Esophagus muscularis mucosa (tissue), 4 donors: ENCODE data around the gene SLC25A13. TPM values are rescaled to one million over a fixed set of nuclear protein-coding genes. Genes with fewer than 3 reads are reported as not detected.

Experiments used
- DNase-seq: peaks from one replicate; pipeline ENCODE4 v3.0.0-alpha.2; 2017; ENCODE audit errors: extremely low spot score
- H3K27ac ChIP-seq, 4 donors: fragments of 200-600 bp; sonication (generic); replicated peaks in 1 of 4; 1 replicate in 3 of 4; 2 replicates in 1 of 4; pipeline ENCODE4 v1.5.1; 2016 to 2019; ENCODE audit warnings: mild to moderate bottlenecking in 1 of 4
- H3K27me3 ChIP-seq, 4 donors: fragments of 200-600 bp; sonication (generic); one replicate each; pipeline versions ENCODE4 v1.5.1 to v1.6.0; 2016 to 2019
- H3K36me3 ChIP-seq, 4 donors: fragments of 200-600 bp; sonication (generic); one replicate each; pipeline ENCODE4 v1.5.1; 2016 to 2019
- H3K4me1 ChIP-seq, 4 donors: fragments of 200-600 bp; sonication (generic); one replicate each; pipeline ENCODE4 v1.5.1; 2016 to 2019
- H3K4me3 ChIP-seq, 4 donors: fragments of 200-600 bp; sonication (generic); 1 replicate in 2 of 4; 2 replicates in 2 of 4; pipeline ENCODE4 v1.5.1; 2016 to 2019; ENCODE audit warnings: mild to moderate bottlenecking in 4 of 4, moderate library complexity in 1 of 4
- H3K9me3 ChIP-seq, 4 donors: fragments of 200-600 bp; sonication (generic); 1 replicate in 3 of 4; 2 replicates in 1 of 4; pipeline ENCODE4 v1.5.1; 2016 to 2019
- EP300 ChIP-seq: sonication (generic); formaldehyde crosslinking; IDR thresholded peaks from one replicate; pipeline ENCODE4 v1.6.1; 2017; ENCODE audit warnings: antibody characterized with exemption
- POLR2A ChIP-seq: fragments of 450-650 bp; IDR thresholded peaks from one replicate; pipeline ENCODE4 v1.6.1; 2017; ENCODE audit warnings: antibody characterized with exemption, moderate library complexity, mild to moderate bottlenecking, low read depth
- POLR2AphosphoS5 ChIP-seq, 2 donors: sonication (generic); formaldehyde crosslinking; IDR thresholded peaks; one replicate each; pipeline ENCODE4 v1.6.1; 2017; ENCODE audit warnings: antibody characterized with exemption in 2 of 2
- WGBS: methylation state at CpG from one replicate; pipeline ENCODE4 v1.1.5; 2018; 5-methylcytosine and 5-hydroxymethylcytosine counted together
- intact Hi-C: fragments of 100-400 bp; cut with DNase I; formaldehyde crosslinking; loops from one replicate; pipeline ENCODE4 v1.15.1; 2023
- total RNA-seq, 4 donors: library from RNA; depleted of rRNA; stranded (reverse); fragments of >200 nt; gene quantifications; one replicate each; pipeline versions ENCODE4 v1.1.0 to v1.2.1, GENCODE V29; 2016
- TF ChIP-seq, protein P1 (sequence below), 3 experiments: fragments of 200-600 bp in 2 of 3; fragments of 450-650 bp in 1 of 3; sonication (generic) in 2 of 3; IDR thresholded peaks; one replicate each; pipeline ENCODE4 v1.5.1; 2017 to 2019; ENCODE audit warnings: antibody characterized with exemption in 3 of 3, mild to moderate bottlenecking in 2 of 3, moderate library complexity in 1 of 3

The SLC25A13 gene
- total RNA-seq, 4 donors from 2014 or later, result 8.6 to 17.4 (median 14.4) TPM

DNA sequence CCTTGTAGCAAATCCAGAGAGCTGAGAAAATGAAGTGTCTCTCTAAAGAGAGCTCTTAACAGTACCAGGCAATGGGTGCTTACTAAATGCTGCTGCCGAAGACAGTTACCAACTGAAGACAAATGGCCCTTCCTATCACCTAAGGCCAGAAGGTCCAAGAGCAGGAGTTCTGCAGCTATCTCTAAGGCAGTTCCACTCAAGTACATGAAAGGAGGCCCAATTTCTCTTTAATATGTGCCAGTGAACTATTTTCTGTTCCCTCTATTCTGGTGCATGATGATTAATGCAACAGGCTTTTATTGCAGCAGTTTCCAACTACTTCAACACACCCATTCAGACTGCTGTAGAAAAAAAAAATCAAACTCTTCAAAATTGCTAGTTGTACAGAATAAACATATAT lies 122.5 kb downstream of the SLC25A13 start:
- DNase-seq, result no peak
- H3K27ac ChIP-seq, result no peak overlapping the region
- H3K4me1 ChIP-seq, result no peaks in the 10 kb centered on the region
- no peaks in the 10 kb centered on the region for H3K9me3 ChIP-seq
- 100% methylated on average over 1 of the region's 1 CpG for WGBS
- no peaks in the 10 kb centered on the region for H3K27me3 ChIP-seq
- peaks cover 0 to 10% (median 0%) of the 10 kb centered on the region in 4 donors for H3K36me3 ChIP-seq
- TF ChIP-seq EP300 (no peak), POLR2AphosphoS5 (IDR thresholded peaks at IDR 0.05) (no peak), POLR2A (no peak)
- TF ChIP-seq, protein P1, sequence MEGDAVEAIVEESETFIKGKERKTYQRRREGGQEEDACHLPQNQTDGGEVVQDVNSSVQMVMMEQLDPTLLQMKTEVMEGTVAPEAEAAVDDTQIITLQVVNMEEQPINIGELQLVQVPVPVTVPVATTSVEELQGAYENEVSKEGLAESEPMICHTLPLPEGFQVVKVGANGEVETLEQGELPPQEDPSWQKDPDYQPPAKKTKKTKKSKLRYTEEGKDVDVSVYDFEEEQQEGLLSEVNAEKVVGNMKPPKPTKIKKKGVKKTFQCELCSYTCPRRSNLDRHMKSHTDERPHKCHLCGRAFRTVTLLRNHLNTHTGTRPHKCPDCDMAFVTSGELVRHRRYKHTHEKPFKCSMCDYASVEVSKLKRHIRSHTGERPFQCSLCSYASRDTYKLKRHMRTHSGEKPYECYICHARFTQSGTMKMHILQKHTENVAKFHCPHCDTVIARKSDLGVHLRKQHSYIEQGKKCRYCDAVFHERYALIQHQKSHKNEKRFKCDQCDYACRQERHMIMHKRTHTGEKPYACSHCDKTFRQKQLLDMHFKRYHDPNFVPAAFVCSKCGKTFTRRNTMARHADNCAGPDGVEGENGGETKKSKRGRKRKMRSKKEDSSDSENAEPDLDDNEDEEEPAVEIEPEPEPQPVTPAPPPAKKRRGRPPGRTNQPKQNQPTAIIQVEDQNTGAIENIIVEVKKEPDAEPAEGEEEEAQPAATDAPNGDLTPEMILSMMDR (IDR thresholded peaks at IDR 0.05), result no peak
- H3K4me3 ChIP-seq, result no peak overlapping the region
- intact Hi-C loops, result no loop called here

- intact Hi-C loops, result no loop called here
- DNase-seq, result no peak
- H3K4me3 ChIP-seq, result no peak overlapping the region
- no peaks in the 10 kb centered on the region for H3K9me3 ChIP-seq
- TF ChIP-seq POLR2A (no peak), POLR2AphosphoS5 (IDR thresholded peaks at IDR 0.05) (no peak), EP300 (no peak)
- TF ChIP-seq, protein P1 (IDR thresholded peaks at IDR 0.05), result no peak
- H3K27ac ChIP-seq, result no peak overlapping the region
- peaks cover 0 to 14% (median 4%) of the 10 kb centered on the region in 4 donors for H3K36me3 ChIP-seq
- H3K4me1 ChIP-seq, result no peaks in the 10 kb centered on the region
- H3K27me3 ChIP-seq, result no peaks in the 10 kb centered on the region
- WGBS, result 83% methylated on average over 3 of the region's 3 CpGs
These were observed 123.8 kb downstream of the SLC25A13 start for GRCh38 chr7:96198047-96198636.

DNA sequence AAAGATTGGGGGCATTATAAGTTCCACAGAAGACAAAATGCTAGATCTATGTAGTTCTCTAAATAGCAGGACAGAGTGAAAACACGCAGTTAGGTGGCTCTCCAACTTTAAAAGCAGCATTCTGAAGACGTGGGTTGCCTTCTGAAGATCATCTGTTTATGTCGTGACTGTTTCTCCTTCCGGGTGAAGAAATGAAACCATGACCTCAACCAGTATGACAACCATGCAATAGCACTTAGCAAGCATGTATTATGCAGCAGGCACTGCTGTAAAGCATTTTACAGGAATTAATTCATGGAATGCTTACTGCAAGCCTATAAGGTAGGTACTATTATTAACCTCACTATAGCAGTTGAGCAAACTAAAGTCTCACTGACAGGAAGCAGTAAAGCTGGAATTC lies 125.2 kb downstream of the SLC25A13 start:
- peaks cover 4 to 28% (median 16%) of the 10 kb centered on the region in 4 donors for H3K36me3 ChIP-seq
- no peak for TF ChIP-seq POLR2A
- intact Hi-C loops, result no loop called here
- 94% methylated on average over 4 of the region's 4 CpGs for WGBS
- H3K27ac ChIP-seq, result no peak overlapping the region
- no peak overlapping the region for H3K4me3 ChIP-seq
- H3K27me3 ChIP-seq, result no peaks in the 10 kb centered on the region
- no peak for DNase-seq
- H3K4me1 ChIP-seq, result no peaks in the 10 kb centered on the region
- H3K9me3 ChIP-seq, result no peaks in the 10 kb centered on the region

GRCh38 chr7:96189129-96189820 lies 132.6 kb downstream of the SLC25A13 start:
- Histone ChIP-seq H3K27me3 (no peaks in the 10 kb centered on the region), H3K9me3 (no peaks in the 10 kb centered on the region), H3K27ac (no peak overlapping the region), H3K4me1 (peaks cover 0 to 9% (median 0%) of the 10 kb centered on the region in 4 donors), H3K4me3 (no peak overlapping the region), H3K36me3 (peaks cover 18 to 89% (median 53%) of the 10 kb centered on the region in 4 donors)
- TF ChIP-seq EP300 (no peak), POLR2A (no peak), POLR2AphosphoS5 (IDR thresholded peaks at IDR 0.05) (no peak)
- TF ChIP-seq, protein P1 (IDR thresholded peaks at IDR 0.05), result no peak
- DNase-seq, result no peak
- intact Hi-C loops, result no loop called here
- 64% methylated on average over 4 of the region's 4 CpGs for WGBS

DNA sequence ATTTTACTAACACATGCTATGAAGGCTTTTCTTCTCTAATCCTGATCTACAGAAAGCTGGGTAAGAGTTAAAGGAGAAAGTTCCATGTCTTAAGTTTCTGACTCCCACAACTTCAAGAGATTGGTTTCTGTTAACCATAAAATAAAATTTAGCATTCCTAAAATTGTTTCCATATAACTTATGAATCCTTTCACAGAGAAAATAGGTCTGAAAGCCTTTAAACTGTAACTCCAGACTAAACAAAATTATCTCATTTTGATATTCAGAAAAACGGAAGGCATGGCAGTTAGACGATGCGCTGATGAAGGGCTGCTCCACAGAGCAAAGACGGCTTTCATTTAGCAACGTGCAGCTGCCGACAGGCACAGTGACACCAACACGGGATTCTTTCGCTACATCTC lies 133.3 kb downstream of the SLC25A13 start:
- TF ChIP-seq EP300 (no peak), POLR2AphosphoS5 (IDR thresholded peaks at IDR 0.05) (no peak), POLR2A (no peak)
- TF ChIP-seq, protein P1 (IDR thresholded peaks at IDR 0.05), result no peak
- no peak overlapping the region for H3K27ac ChIP-seq
- H3K27me3 ChIP-seq, result no peaks in the 10 kb centered on the region
- intact Hi-C loops, result no loop called here
- no peaks in the 10 kb centered on the region for H3K9me3 ChIP-seq
- H3K36me3 ChIP-seq, result peaks cover 18 to 96% (median 59%) of the 10 kb centered on the region in 4 donors
- no peak for DNase-seq
- peaks cover 0 to 9% (median 0%) of the 10 kb centered on the region in 4 donors for H3K4me1 ChIP-seq
- WGBS, result 73% methylated on average over 8 of the region's 8 CpGs
- H3K4me3 ChIP-seq, result no peak overlapping the region
